IMR-90 (cell line): ENCODE data around the gene NUP107.

ENCODE experiments used
- CTCF ChIP-seq: conservative IDR thresholded peaks from 2 replicates; pipeline ENCODE4 v1.5.1; 2012; ENCODE audit warnings: mild to moderate bottlenecking, low read depth, low read length, improper control_type of control experiment
- POLR2A ChIP-seq: IDR thresholded peaks from 2 replicates; pipeline ENCODE4 v1.6.1; 2012; ENCODE audit warnings: mild to moderate bottlenecking, low read depth, low read length
- RAD21 ChIP-seq: IDR thresholded peaks from 2 replicates; pipeline ENCODE4 v1.6.1; 2012; ENCODE audit warnings: low read length, improper control_type of control experiment
- SMC3 ChIP-seq: fragments of 150-350 bp; IDR thresholded peaks from 2 replicates; pipeline ENCODE4 v1.6.1; 2016; ENCODE audit warnings: low read depth, mild to moderate bottlenecking, antibody characterized with exemption, low read length, moderate library complexity

DNA sequence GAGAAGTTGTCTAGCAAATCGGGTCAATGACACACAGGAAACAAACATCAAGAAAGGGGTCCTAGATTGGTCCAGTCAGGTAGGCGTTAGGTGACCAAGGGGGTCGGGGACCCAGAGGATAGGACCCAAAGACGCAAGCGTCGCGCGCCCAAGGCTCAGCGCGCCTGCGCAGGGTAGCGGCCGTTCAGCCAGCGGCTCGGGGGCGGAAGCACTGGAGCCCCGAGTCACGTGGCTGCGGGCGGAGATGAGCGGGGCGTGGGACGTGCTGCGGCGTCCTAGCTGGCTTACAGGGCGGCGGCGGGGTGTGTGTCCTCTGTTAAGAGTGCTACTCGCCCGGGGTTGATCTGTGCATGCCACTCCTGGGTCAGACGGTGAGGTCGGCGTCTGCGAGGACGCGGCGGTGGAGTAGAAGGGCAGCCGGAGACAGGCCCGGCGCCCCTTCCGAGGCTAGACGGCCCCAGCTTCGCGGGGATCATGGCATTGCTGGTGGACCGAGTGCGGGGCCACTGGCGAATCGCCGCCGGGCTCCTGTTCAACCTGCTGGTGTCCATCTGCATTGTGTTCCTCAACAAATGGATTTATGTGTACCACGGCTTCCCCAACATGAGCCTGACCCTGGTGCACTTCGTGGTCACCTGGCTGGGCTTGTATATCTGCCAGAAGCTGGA lies 59.3 kb downstream of the NUP107 start, which contains the start of gene SLC35E3:
- TF ChIP-seq POLR2A (0 out of 2 replicates have a peak, but pooled peaks have one; percentile 42), CTCF (no peak), SMC3 (no peak), RAD21 (0 out of 2 replicates have a peak, but pooled peaks have one; percentile 3)
